Colonic mucosa (tissue), 4 donors: Measurements from ENCODE around the gene PLPP7. TPM values are rescaled to one million over a fixed set of nuclear protein-coding genes. Genes with fewer than 3 reads are reported as not detected.

Source experiments
- DNase-seq: peaks from one replicate; pipeline ENCODE4 v3.0.0-alpha.2; 2020
- H3K27ac ChIP-seq: fragments of 200-600 bp; one replicate; pipeline ENCODE4 v1.8.0; 2021
- H3K27me3 ChIP-seq: fragments of 200-600 bp; one replicate; pipeline ENCODE4 v1.8.0; 2021
- H3K36me3 ChIP-seq: fragments of 200-600 bp; one replicate; pipeline ENCODE4 v1.8.0; 2021
- H3K4me1 ChIP-seq: fragments of 200-600 bp; one replicate; pipeline ENCODE4 v1.8.0; 2021; ENCODE audit warnings: mild to moderate bottlenecking
- H3K4me3 ChIP-seq: fragments of 200-600 bp; one replicate; pipeline ENCODE4 v1.8.0; 2021
- H3K9ac ChIP-seq, 2 donors: one replicate each; pipeline ENCODE4 v1.7.0; 2013; ENCODE audit warnings: control low read depth in 2 of 2, low read depth in 2 of 2, low read length in 2 of 2
- H3K9me3 ChIP-seq: fragments of 200-600 bp; one replicate; pipeline ENCODE4 v1.8.0; 2021
- intact Hi-C: fragments of 100-400 bp; cut with DNase I; formaldehyde crosslinking; loops from one replicate; pipeline ENCODE4 v1.14.1; 2022
- total RNA-seq, 2 donors: library from RNA; stranded (reverse); fragmentation: NEBNext Ultra II Directional in 1 of 2; extraction: Animal tissue kit (Norgen Biotek cat#: 25700) in 1 of 2; gene quantifications; one replicate each; pipeline ENCODE4 v1.2.1, GENCODE V29; 2021
- TF ChIP-seq, protein P1 (sequence below): fragments of 200-600 bp; IDR thresholded peaks from one replicate; pipeline ENCODE4 v1.8.0; 2022; ENCODE audit warnings: antibody characterized with exemption, mild to moderate bottlenecking
- donor health status: healthy.
- donor health status: DM: no; HTN: no; CAD: no.
- donor health status: DM: no; HTN: no; CAD: no.

The PLPP7 gene
- total RNA-seq, 2 donors from 2014 or later = 0.40 to 1.1 TPM

DNA sequence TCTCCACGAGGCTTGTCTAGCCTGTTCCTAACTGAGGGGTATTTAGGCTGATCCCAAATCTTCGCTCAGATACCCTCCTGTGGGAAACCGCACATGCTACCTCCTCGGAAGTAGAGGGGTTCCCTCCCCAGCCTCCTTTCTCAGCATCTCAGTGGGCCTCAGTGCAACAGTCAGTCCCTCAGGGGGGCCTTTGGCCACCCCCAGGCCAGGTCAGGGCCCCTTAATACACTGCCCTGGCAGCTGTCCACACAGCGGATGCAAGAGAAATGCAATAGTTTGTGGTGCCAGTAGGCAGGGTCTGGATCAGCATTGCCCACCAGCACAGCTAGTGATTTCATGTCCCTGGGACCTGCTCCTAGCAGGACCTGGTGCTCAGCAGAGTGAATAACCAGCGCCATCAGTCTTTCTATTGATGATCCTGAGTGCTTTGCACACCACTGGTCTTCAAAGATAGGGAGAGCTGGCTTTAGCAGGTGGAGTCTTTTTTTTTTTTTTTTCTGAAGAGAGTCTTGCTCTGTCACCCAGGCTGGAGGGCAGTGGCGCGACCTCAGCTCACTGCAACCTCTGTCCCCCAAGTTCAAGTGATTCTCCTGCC lies 7.5 kb downstream of the PLPP7 start:
- TF ChIP-seq, protein P1, sequence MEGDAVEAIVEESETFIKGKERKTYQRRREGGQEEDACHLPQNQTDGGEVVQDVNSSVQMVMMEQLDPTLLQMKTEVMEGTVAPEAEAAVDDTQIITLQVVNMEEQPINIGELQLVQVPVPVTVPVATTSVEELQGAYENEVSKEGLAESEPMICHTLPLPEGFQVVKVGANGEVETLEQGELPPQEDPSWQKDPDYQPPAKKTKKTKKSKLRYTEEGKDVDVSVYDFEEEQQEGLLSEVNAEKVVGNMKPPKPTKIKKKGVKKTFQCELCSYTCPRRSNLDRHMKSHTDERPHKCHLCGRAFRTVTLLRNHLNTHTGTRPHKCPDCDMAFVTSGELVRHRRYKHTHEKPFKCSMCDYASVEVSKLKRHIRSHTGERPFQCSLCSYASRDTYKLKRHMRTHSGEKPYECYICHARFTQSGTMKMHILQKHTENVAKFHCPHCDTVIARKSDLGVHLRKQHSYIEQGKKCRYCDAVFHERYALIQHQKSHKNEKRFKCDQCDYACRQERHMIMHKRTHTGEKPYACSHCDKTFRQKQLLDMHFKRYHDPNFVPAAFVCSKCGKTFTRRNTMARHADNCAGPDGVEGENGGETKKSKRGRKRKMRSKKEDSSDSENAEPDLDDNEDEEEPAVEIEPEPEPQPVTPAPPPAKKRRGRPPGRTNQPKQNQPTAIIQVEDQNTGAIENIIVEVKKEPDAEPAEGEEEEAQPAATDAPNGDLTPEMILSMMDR = no peak
- no peak overlapping the region for H3K27ac ChIP-seq
- no peak for DNase-seq
- H3K27me3 ChIP-seq = no peaks in the 10 kb centered on the region
- intact Hi-C loops = no loop called here
- H3K9me3 ChIP-seq = no peaks in the 10 kb centered on the region
- H3K4me3 ChIP-seq = no peak overlapping the region
- H3K4me1 ChIP-seq = no peaks in the 10 kb centered on the region
- no peaks in the 10 kb centered on the region for H3K36me3 ChIP-seq
- H3K9ac ChIP-seq = no peak overlapping the region

DNA sequence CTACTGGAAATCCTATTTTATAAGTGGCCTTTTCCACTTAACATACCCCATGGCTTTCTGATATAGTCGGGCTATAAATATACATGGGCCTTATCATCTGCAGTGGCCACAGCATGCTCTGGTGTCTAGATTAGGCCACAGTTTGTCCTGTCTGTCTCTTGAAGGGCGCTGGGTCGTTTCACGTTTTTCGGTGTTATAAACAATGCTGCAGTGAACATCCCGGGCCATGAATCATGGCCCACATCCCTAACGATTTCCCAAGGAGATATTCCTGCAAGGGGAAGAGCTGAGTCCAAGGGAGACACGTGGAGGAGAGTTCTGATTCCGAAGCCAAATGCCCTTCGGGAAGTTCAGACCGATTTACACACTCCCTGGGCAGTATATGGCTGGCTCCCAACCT lies 8.4 kb downstream of the PLPP7 start:
- Histone ChIP-seq H3K9me3 (no peaks in the 10 kb centered on the region), H3K27me3 (no peaks in the 10 kb centered on the region), H3K27ac (no peak overlapping the region), H3K36me3 (no peaks in the 10 kb centered on the region), H3K9ac (no peak overlapping the region), H3K4me3 (no peak overlapping the region), H3K4me1 (no peaks in the 10 kb centered on the region)
- intact Hi-C loops = no loop called here
- DNase-seq = no peak
- TF ChIP-seq, protein P1 = no peak

DNA sequence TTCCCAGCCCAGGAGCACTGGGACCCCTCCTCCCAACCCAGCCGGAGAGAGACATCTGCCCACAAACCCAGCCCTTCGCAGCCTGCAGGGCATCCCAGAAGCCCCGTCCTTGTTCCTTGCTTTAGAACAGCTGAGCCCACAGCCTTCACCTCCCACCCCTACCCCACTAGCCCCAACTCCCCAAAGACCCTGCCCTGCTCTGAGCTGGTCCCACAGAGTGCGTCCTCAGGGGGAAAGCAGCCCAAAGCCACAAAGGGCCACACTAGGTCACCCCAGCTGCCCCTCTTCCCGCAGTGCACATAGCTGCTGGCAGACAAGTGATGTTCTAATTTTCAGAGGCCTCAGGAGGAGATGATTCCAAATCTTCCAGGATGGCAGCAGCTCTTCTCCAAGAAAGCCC lies 8.8 kb downstream of the PLPP7 start:
- Histone ChIP-seq H3K27me3 (no peaks in the 10 kb centered on the region), H3K4me3 (no peak overlapping the region), H3K9ac (no peak overlapping the region), H3K4me1 (no peaks in the 10 kb centered on the region), H3K9me3 (no peaks in the 10 kb centered on the region), H3K36me3 (no peaks in the 10 kb centered on the region), H3K27ac (no peak overlapping the region)
- TF ChIP-seq, protein P1 = no peak
- no peak for DNase-seq
- intact Hi-C loops = no loop called here

DNA sequence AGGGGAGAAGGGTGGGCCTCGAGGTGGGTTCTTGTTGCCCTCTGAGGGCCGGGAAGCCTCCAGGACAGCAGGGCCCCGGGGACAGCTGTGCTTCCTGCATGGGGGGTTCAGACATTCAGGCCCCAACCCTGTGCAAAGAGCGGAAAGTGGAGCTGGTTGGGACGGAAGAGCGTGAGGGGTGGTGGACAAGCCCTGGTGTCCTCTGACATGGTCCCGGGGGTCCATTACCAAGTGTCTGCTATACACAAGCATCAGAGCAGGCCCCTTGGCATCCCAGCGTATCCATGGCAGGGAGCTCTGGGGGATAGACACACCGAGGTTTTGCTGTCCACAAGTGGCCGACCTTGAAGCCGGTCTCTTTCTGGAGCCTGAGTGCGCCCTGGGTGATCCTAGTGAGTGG lies 9.3 kb downstream of the PLPP7 start:
- TF ChIP-seq, protein P1 = no peak
- Histone ChIP-seq H3K4me1 (no peaks in the 10 kb centered on the region), H3K9me3 (no peaks in the 10 kb centered on the region), H3K9ac (no peak overlapping the region), H3K27ac (no peak overlapping the region), H3K4me3 (no peak overlapping the region), H3K27me3 (no peaks in the 10 kb centered on the region), H3K36me3 (no peaks in the 10 kb centered on the region)
- intact Hi-C loops = no loop called here
- no peak for DNase-seq

DNA sequence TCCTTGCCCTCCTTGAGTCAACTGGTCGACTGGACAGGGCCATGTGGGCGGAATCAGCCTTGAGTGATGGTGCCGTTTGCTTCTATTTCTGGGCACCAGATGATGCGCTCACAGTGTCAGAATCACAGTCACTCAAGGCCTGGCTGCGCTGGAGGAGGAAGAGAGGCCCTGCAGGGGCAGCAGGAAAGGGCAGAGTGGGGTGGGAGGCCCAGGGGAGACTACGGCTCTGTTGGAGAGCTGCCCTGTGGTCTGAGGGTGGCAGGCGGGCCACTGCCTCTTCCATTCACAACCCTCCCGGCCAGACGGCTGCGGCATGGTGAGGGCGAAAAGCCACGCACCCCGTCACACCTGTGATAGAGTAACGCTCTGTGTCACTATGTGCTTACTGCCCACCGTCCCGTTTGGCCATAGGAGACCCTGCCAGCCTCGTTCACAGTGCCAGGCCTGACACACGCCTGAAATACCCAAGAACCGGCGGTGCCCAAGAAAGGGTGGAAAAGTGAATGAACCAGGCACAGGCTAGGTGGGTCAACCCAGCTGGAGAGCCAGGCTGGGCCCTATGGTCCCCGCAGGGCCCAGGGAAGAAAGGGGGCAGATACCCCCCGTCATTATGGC lies 9.9 kb downstream of the PLPP7 start:
- Histone ChIP-seq H3K9ac (no peak overlapping the region), H3K27ac (no peak overlapping the region), H3K9me3 (no peaks in the 10 kb centered on the region), H3K4me3 (no peak overlapping the region), H3K27me3 (no peaks in the 10 kb centered on the region), H3K36me3 (no peaks in the 10 kb centered on the region), H3K4me1 (no peaks in the 10 kb centered on the region)
- intact Hi-C loops = no loop called here
- DNase-seq = no peak
- TF ChIP-seq, protein P1 = no peak
